GM21723 (cell line): Measurements from ENCODE around the gene MALT1.

Experiments
- ATAC-seq: cut with Tn5 transposase; IDR thresholded peaks from one replicate; pipeline ENCODE4 v1.9.1; 2021; ENCODE audit warnings: mild to moderate bottlenecking, moderate library complexity; ENCODE audit not compliant: unreplicated experiment

Gene MALT1

DNA sequence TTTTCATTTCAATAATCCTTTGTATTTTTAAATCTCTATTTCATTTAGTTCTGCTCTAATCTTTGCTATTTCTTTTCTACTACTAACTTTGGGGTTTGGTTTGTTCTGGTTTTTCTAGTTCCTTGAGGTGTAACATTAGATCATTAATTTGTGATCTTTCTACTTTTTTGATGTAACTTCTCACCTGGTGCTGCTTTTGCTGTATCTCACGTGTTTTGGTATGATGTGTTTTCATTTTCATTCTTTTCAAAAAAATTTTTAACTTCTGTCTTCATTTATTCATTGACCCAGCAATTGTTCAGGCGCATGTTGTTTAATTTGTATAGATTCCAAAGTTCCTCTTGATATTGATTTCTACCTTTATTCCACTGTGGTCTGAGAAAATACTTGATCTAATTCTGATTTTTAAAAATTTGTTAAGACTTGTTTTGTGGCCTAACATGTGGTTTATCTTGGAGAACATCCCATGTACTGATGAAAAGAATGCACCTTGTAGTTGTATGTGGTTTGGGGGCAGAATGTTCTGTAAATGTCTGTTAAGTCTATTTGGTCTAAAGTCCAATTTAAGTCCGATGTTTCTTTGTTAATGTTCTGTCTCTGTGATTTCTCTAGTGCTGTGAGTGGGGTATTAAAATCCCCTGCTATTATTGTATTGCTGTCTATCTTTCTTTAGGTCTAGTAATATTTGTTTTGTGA is 17.3 kb upstream of the MALT1 start:
- ATAC-seq, result no peak

DNA sequence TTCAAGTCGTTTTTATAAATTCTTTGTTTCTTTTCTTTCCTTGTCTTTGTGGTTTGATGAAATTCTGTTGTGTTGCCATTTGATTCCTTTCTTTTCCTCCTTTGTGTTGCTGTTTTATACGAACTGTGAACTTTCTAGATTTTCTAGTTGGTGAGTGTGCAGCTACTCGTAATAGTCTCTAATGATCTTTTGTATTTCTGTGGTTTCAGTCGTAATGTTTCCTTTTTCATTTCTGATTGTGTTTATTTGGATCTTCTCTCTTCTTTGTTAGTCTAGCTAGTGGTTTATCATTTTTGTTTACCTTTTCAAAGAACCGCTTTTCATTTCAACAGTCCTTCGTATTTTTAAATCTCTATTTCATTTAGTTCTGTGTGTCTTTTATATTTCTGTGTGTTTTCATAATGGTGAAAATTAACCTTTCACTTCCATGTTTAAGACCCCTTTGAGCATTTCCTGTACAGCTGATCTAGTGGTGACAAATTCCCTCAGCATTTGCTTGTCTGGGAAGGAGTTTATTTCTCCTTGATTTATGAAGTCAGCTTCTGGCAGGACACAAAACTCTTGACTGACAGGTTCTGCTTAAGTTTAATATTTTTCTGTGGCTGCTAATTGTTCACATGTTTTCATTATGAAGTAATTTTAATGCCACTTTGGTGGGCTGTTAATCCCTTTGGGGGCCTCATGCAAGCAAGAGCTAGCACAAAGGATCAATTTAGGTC is 16.2 kb upstream of the MALT1 start:
- no peak for ATAC-seq

DNA sequence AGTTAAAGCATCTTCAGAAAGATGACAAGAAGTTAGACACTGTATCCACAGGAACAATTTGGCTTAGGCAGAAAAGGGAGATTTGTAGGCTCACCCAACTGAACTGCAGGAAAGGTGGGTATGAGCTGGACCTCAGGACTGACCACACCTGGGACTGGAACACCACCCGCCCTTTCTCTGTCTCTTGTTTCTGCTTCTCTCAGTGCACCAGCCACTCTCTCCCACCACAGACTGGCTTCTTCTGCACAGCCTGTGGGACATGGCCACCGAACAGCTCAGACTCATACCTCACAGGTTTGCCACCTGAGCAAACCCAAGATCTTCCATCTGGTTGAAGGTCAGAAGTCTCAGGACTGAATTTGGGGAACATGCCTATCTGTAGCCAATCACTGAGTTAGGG is 14.2 kb upstream of the MALT1 start:
- no peak for ATAC-seq

DNA sequence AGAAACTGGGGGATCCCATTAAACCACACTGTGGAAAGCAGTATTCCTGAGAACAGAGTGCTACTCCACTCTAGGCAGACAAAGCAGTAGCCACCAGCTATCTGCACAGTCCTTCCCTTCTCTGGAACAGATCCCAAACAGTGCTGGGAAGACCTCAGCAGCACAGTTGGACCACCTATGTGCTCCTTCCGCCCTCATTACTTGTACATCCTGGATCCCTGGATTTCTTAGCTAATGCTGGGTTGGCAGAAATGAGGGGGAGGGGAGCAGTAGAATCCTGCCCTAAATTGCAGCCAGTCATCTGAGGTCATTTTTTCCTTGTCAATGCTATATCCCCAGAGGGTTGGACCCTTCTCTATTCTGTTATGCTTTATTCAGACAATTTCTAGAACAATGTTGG is 13.8 kb upstream of the MALT1 start:
- no peak for ATAC-seq

DNA sequence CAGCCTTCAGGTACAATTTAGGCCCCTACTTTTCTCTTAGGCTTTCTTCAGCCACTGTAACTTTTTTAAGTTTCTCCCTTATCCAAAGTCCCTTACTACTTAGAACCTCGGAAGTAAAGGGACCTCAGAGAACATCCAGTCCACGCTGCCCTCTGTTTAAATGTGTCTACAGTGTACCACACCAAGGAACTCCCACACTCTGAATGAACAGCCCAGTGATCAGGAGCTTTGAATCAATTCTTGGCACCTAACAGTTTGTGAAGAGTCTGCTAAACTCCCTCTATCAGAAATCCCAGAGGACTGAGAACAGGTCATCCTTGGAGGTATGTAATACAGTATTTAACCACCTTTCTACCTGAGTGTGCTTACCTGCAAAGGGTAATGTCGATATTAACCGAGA is 11.6 kb upstream of the MALT1 start:
- ATAC-seq, result no peak

DNA sequence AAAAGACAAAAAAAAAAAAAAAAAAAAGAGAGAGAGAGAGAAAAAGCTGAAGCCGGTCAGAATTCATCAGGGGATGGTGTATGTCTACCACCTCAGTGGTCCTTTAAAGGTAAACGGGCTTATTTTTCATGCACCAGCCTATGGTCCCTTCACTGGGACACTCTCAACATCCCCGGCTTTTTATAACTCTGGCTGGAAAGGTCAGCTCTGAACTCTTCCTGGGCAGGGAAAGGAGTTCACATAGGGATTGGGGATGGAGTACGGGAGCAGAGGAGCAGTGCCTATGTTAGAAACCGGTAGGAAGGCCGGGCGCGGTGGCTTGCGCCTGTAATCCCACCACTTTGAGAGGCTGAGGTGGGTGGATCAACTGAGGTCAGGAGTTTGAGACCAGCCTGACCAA is 10.3 kb upstream of the MALT1 start:
- ATAC-seq, result no peak

DNA sequence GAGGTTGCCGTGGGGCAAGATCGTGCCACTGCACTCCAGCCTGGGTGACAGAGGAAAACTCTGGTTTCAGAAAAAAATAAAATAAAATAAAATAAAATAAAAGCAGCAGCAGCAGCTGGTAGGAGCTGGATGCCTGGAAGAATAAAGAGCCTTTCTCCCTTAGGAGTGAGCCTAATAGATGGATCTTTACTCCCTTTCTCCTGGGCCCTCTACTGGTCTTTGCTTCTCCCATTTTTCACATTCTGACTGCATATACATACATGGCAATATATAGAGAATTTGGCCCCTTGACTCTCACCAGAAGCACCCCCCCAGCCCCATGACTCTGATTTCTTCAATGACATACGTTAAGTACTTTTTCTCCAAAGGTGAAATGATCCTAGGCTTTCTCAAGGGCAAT is 9.8 kb upstream of the MALT1 start:
- no peak for ATAC-seq

DNA sequence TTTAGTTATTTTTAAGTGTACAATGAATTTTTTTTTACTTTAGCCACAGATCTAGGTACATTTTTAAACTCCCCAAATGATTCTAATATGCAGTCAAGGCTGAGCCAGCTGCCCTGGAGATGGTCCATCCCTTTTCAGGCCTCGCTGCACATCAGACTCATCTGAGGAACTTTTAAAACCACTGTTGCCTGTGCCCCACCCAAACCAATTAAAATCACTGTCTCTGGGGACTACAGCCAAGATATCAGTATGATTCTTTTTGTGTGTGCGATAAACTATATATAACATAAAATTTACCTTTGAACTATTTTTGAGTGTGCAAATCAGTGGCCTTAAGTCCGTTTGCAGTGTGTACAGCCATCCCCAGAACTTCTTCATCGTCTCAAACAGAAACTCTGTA is 9.1 kb upstream of the MALT1 start:
- no peak for ATAC-seq

DNA sequence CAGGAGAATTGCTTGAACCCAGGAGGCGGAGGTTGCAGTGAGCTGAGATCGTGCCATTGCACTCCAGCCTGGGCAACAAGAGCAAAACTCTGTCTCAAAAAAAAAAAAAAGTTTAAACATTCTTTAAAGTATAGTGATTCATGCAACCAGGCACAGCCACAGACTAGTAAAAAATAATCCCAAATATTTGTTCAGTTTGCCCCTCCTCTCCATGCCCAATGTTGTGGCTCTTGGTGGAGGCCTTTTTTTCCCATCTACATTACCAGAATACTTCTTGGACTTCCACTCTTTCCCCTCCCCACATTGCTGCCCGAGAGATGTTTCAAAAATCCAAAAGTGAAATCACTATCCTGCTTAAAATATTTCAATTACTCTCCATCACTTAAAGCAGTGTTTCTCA is 5.1 kb upstream of the MALT1 start:
- ATAC-seq, result no peak

DNA sequence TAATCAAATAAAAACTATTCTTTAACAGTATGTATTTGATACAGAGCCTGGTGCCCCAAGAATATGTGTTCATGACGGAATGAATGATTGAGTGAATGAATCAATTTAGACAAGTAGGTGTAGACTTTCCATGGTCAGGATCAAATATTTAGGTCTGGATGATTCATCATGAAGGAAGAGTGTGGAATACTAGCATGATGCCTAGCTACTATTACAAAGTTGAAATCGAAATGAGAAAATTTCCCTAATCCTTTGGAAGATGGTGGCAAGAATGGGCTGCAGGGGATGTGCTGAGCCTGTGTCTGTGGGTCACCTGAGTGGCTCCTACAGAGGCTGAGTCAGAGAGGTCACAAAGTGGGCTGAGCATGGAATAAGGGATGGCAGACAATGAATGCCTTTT is 3.1 kb upstream of the MALT1 start:
- no peak for ATAC-seq

DNA sequence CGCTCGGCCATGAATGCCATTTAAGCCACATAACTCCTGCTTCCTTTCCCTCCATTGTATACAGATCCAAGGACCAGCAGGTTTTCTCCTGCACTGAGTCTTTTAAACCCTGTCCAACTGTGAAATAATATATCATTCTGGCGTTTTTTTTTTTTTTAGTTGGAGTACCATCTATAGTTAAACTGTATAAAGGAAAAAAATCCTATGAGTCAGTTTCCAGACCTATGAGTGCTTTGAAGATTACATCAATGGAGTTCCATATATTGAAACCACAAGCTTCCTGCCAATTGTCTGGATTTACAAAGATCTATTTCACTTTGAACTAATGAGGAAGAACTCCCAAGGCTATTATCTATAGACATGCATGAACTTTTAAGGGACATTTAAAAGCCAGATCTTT is 2.4 kb upstream of the MALT1 start:
- no peak for ATAC-seq

DNA sequence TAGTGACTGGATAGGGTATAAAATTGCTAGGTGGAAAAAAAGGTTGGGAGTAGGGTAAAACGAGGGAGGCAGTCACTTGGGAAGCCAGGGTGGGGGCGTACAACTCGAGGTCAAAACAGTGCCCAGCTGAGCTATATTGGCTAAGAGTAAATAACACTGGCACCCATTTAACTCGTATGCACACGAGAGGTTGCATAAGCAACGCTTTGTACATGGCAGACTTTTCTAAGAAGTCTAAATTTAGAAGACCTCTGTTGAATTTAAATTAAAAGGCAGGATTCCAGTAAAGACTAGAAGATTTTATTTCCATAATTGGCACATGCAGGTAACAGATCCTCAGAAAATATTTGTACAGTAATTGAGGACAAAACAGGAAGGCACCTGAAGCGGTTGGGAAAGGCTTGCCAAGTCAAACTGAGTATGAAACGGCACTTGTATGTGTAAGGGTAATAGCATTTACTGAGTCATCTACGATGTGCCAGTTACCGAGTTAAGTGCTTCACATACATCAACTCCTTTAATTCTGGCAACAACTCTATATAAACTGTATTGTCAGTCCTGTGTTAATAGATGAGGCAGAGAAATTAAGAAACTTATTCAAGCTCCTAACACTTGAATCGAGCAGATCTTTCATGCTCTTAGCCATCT is 1.4 kb upstream of the MALT1 start:
- ATAC-seq, result no peak

DNA sequence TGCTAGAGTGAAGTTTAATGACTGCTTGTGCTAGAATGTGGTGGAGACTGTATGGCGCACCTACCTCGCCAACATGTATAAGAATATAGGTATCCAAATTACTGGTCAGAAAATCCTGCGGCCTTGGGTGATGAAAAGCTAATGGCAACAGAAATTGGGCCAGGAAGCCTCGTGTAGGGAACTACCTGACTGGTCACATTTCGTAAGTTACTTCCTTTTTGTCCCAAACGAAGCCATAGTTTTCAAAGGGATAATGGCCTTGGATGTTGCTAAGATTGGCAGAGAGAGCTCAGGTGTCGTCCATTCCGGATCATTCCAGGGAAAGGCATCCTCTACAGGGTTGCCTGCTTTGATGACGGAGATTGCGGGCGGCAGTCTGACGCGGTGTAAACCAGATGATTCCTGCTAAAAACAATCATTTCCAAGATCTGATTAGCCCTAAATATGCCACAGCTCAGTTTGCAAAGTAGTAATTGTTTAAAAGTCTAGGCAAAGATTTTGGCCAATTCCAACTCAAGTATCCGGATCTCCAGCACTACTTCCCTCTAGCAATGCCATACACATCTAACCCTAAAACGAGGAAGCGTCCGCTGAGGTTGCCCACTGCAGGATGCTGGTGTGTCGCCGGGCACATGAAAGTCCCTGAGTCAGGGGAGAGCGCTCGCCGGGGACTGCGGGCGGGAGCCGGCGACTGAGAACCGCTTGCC is 708 bp upstream of the MALT1 start:
- no peak for ATAC-seq

DNA sequence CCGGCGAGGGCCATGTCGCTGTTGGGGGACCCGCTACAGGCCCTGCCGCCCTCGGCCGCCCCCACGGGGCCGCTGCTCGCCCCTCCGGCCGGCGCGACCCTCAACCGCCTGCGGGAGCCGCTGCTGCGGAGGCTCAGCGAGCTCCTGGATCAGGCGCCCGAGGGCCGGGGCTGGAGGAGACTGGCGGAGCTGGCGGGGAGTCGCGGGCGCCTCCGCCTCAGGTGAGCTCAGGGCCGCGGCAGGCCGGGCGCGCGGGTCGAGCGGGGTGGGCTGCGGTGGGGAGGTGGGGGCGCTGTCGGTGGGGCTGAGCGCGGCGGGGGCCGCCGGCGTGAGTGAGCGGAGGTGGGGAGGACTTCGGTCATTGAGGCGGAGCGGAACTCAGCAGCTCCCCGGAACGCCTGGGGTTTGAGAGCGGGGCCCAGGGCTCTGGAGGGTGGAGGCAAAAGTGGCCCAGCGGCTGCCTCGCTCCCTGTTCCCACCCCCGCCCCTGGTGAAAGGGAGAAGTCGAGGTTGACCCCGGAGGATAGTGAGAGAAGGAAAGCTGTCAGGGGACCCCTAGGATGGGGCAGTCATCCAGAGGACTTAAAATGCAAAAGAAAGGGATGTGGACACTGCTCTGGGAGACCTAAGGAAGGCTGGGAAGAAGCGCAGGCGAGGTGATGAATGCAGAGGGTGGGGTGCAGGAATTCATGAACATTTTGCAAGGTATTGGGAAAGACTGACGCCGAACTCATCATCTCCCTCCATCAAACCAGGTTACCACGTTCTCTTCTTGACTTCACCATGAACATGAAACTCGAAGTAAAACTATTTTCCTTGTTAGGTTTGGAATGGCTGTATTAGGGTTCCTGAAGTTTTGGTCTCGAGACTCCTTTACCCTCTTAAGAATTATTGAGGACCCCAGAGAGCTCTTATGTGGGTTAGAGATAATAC is 633 bp downstream of the MALT1 start:
- peak; percentile 26 for ATAC-seq

DNA sequence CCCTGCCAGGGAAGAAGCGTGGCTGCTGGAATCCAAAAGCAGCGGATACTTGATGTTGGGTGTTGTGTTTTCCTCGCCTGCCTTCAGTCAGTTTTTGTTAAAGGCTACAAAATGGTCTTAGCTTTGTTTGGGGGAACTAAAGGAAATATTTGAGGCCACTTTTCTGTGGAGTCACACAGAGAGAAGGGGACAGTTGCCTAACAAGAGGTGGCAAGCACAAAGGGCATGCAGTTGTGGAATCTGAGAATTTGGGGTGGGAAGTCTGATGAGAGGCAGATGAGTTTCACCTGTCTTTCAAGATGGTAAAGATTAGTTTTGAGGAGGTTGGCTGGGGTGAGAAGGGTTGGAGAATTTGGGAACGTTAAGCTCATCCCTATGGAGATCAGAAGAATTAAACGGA is 2.9 kb downstream of the MALT1 start:
- no peak for ATAC-seq

DNA sequence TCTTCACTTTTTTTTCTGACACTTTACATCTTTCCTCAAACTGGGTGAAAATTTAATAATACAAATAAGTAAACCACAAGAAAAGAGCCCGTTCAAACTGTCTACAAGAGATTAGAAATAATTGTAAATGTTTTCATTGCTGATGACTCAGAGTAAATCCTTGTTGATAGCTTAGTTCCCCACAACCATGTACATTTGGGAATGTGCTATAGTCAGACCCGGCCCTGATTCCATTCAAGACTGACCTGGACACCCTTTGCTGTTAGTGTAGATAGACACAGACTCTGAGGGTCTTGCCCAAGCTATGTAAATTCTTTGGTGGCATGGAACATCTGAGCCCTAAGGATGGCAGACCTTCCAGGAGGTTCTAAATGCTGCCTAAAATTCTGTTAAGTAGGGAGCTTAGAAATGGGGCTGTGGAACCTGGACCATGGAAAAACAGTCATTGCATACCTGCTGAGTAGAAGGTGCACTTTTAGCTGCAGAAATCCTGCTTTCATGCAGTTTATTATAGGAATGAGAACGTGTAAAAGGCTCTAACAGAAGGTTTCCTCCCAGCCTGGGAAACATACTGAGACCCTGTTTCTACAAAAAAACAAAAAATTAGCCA is 3.7 kb downstream of the MALT1 start:
- no peak for ATAC-seq

DNA sequence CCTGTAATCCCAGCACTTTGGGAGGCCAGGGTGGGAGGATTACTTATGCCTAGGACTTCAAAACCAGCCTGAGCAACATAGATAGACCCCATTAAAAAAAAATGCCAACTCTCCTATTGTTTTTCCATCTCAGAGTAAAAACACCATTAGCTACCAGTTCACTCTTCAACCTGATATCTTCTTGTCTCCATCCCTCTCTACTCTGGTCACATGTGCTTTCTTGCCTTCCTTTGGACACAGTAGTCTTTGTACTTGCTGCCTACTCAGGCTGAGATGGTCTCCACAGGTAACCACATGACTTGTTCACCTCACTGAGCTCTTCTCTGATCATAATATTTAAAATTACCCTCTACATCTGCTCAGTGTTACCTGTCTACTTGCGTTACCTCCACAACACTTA is 5.0 kb downstream of the MALT1 start:
- ATAC-seq, result no peak

DNA sequence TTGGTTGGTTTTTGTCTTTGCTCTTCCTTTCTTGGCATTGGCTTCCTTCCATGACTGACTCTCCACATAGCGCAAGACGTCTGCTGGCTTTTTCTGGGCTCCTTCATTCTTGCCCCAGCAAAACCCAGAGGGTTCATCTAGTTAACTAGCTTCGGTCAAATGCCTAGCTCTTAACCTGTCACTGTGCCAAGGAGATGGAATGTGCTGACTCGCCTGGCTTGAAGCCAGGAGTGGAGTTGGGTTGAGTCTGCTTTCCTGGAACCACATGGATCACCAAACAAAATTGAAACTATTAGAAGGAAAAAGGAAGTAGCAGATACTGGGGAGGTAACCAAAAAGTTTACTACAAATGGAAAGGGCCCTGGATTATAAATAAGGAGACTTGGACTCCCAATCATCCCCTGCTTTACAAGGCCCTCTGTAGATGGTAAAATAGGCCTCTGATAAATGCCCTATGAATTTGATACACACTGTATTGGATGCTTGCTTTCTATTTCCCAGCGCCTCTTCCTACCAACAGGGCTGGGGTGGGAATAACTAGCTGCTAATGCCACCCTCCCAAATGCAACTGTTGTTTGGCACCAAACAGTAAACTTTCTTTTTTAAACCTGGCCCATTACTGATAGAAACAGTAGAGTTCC is 11.3 kb downstream of the MALT1 start:
- no peak for ATAC-seq

DNA sequence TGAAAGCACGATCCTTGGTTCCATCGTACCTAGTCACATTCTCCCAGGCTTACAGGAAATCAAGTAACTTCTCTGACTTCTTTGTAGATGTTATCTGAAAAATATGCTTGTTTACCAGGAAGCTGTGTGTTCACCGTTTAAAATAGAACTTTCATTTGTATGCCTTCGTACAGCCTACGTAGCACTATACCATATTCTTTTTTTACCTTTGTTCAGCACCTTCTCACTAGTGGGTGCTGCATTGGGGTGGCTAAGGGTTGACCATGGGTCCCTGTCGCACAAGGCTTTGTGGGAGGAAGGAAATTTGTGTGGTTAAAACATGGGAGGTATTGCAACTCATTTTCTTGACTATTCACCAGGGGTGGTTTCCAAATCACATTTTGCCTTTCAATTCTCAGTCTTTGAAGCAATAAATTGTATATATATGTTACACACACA is 16.6 kb downstream of the MALT1 start:
- peak; percentile 94 for ATAC-seq

DNA sequence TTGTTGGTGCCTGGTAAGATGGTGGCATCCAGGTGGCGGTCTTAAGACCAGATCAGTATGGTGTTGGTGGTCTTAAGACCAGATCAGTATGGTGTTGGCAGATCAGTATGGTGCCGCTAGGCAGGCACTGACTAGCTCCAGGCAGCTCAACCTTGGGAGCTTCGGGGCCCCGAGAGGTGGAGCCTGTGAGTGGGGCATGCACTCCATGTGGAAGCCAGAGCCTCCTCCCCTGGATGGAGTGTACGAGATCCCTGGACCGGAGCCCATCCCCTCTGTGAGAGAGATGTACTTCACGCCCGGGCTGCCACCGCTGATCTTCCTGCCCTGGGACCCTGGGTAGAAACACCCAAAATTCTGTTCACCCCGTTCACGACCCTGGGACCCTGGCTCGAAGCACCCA is 19.0 kb downstream of the MALT1 start:
- ATAC-seq, result no peak
